ENCODE data around the gene NEDD4L. TPM values are rescaled to one million over a fixed set of nuclear protein-coding genes. Genes with fewer than 3 reads are reported as not detected.

NEDD4L gene
- total RNA-seq, 1 donor from 2014 or later: 162 TPM

- Mint-ChIP-seq H3K27me3 (no peaks in the 10 kb centered on the region), H3K4me3 (ENCODE audit: low read depth) (no peak overlapping the region), H3K9me3 (ENCODE audit: low read depth) (no peaks in the 10 kb centered on the region), H3K27ac (no peak overlapping the region), H3K36me3 (ENCODE audit: insufficient read depth) (peaks cover 45% of the 10 kb centered on the region), H3K4me1 (ENCODE audit: low read depth) (peaks cover 34% of the 10 kb centered on the region)
- DNase-seq (ENCODE audit: low spot score, unreplicated experiment): no peak
- TF ChIP-seq CTCF (IDR thresholded peaks at IDR 0.05; ENCODE audit: unreplicated experiment): no peak
These were observed 310.0 kb downstream of the NEDD4L start for GRCh38 chr18:58354051-58354450.

- H3K36me3 Mint-ChIP-seq (ENCODE audit: insufficient read depth): peaks cover 39% of the 10 kb centered on the region
- H3K4me3 Mint-ChIP-seq (ENCODE audit: low read depth): no peak overlapping the region
- H3K9me3 Mint-ChIP-seq (ENCODE audit: low read depth): no peaks in the 10 kb centered on the region
- H3K27me3 Mint-ChIP-seq: no peaks in the 10 kb centered on the region
- peak overlapping the region; percentile 76 for H3K27ac Mint-ChIP-seq
- no peak for TF ChIP-seq CTCF (IDR thresholded peaks at IDR 0.05; ENCODE audit: unreplicated experiment)
- peaks cover 30% of the 10 kb centered on the region for H3K4me1 Mint-ChIP-seq (ENCODE audit: low read depth)
- no peak for DNase-seq (ENCODE audit: low spot score, unreplicated experiment)
These were observed 310.8 kb downstream of the NEDD4L start for GRCh38 chr18:58354791-58355190.

- Mint-ChIP-seq H3K9me3 (ENCODE audit: low read depth) (no peaks in the 10 kb centered on the region), H3K36me3 (ENCODE audit: insufficient read depth) (peaks cover 41% of the 10 kb centered on the region)
These were observed 311.2 kb downstream of the NEDD4L start for GRCh38 chr18:58355243-58355642.

GRCh38 chr18:58359218-58359617 is 315.2 kb downstream of the NEDD4L start:
- Mint-ChIP-seq H3K4me3 (ENCODE audit: low read depth) (no peak overlapping the region), H3K27ac (no peak overlapping the region), H3K36me3 (ENCODE audit: insufficient read depth) (peaks cover 26% of the 10 kb centered on the region), H3K9me3 (ENCODE audit: low read depth) (no peaks in the 10 kb centered on the region), H3K27me3 (no peaks in the 10 kb centered on the region), H3K4me1 (ENCODE audit: low read depth) (peaks cover 21% of the 10 kb centered on the region)
- no peak for DNase-seq (ENCODE audit: low spot score, unreplicated experiment)
- no peak for TF ChIP-seq CTCF (IDR thresholded peaks at IDR 0.05; ENCODE audit: unreplicated experiment)

More at GRCh38 chr18:58355243-58355642, 311.2 kb downstream of the NEDD4L start:
- Mint-ChIP-seq H3K27ac (peak overlapping the region; percentile 76), H3K4me3 (ENCODE audit: low read depth) (no peak overlapping the region), H3K27me3 (no peaks in the 10 kb centered on the region), H3K4me1 (ENCODE audit: low read depth) (peaks cover 27% of the 10 kb centered on the region)
- no peak for TF ChIP-seq CTCF (IDR thresholded peaks at IDR 0.05; ENCODE audit: unreplicated experiment)
- no peak for DNase-seq (ENCODE audit: low spot score, unreplicated experiment)

GRCh38 chr18:58359620-58360019 is 315.6 kb downstream of the NEDD4L start:
- no peak for TF ChIP-seq CTCF (IDR thresholded peaks at IDR 0.05; ENCODE audit: unreplicated experiment)
- no peak for DNase-seq (ENCODE audit: low spot score, unreplicated experiment)
- Mint-ChIP-seq H3K9me3 (ENCODE audit: low read depth) (no peaks in the 10 kb centered on the region), H3K27ac (no peak overlapping the region), H3K27me3 (no peaks in the 10 kb centered on the region), H3K36me3 (ENCODE audit: insufficient read depth) (peaks cover 24% of the 10 kb centered on the region), H3K4me3 (ENCODE audit: low read depth) (no peak overlapping the region), H3K4me1 (ENCODE audit: low read depth) (peaks cover 21% of the 10 kb centered on the region)
